CD4-positive, CD25-positive, alpha-beta regulatory T cell (primary cell): ENCODE data around the gene SH3GL1. TPM values are rescaled to one million over a fixed set of nuclear protein-coding genes. Genes with fewer than 3 reads are reported as not detected.
A peak's percentile ranks its signal among the peaks of the same experiment; 100 is the strongest.

Experiments
- ATAC-seq, 2 donors: fragments of 150-1000 bp; cut with Tn5 transposase; one replicate each; pipeline ENCODE4 v1.10.0; 2021; ENCODE audit warnings: low read depth in 2 of 2, moderate number of reproducible peaks in 2 of 2, moderate library complexity in 1 of 2
- DNase-seq, 3 donors: peaks; one replicate each; pipeline versions ENCODE4 v3.0.0 to v3.0.0-alpha.2; 2012 to 2022; ENCODE audit warnings: mixed read lengths in 1 of 3
- H3K27ac ChIP-seq: one replicate; pipeline ENCODE4 v1.7.0; 2013; ENCODE audit warnings: mild to moderate bottlenecking, low read length; ENCODE audit not compliant: insufficient read depth, poor library complexity, severe bottlenecking
- H3K27me3 ChIP-seq: one replicate; pipeline ENCODE4 v1.7.0; 2013; ENCODE audit warnings: low read length; ENCODE audit not compliant: control insufficient read depth, insufficient read depth
- H3K36me3 ChIP-seq: one replicate; pipeline ENCODE4 v1.7.0; 2013; ENCODE audit warnings: mild to moderate bottlenecking, low read length, moderate library complexity; ENCODE audit not compliant: control insufficient read depth, insufficient read depth
- H3K4me1 ChIP-seq: 2 replicates; pipeline ENCODE4 v1.7.0; 2013; ENCODE audit warnings: mild to moderate bottlenecking, low read length; ENCODE audit not compliant: insufficient read depth, control insufficient read depth, poor library complexity, severe bottlenecking
- H3K4me3 ChIP-seq: one replicate; pipeline ENCODE4 v1.7.0; 2013; ENCODE audit warnings: low read depth, mild to moderate bottlenecking, low read length, moderate library complexity
- H3K9me3 ChIP-seq, 2 experiments: 1 replicate in 1 of 2; 2 replicates in 1 of 2; pipeline ENCODE4 v1.7.0; 2013; ENCODE audit warnings: low read length in 2 of 2, mild to moderate bottlenecking in 1 of 2, moderate library complexity in 1 of 2; ENCODE audit not compliant: control insufficient read depth in 2 of 2
- H3K27ac Mint-ChIP-seq, 3 donors: one replicate each; pipeline ENCODE4 v1.8.0; 2020 to 2022; ENCODE audit warnings: mild to moderate bottlenecking in 3 of 3, mixed read lengths in 3 of 3, moderate library complexity in 2 of 3
- H3K27me3 Mint-ChIP-seq: one replicate; pipeline ENCODE4 v1.8.0; 2022; ENCODE audit warnings: mild to moderate bottlenecking, mixed read lengths
- H3K36me3 Mint-ChIP-seq: one replicate; pipeline ENCODE4 v1.8.0; 2020; ENCODE audit warnings: mixed read lengths
- H3K4me1 Mint-ChIP-seq, 4 donors: one replicate each; pipeline ENCODE4 v1.8.0; 2020 to 2022; ENCODE audit warnings: mixed read lengths in 4 of 4, mild to moderate bottlenecking in 1 of 4
- H3K4me3 Mint-ChIP-seq, 4 donors: one replicate each; pipeline ENCODE4 v1.8.0; 2020 to 2022; ENCODE audit warnings: mild to moderate bottlenecking in 4 of 4, mixed read lengths in 4 of 4, moderate library complexity in 3 of 4
- H3K9me3 Mint-ChIP-seq, 7 donors: one replicate each; pipeline ENCODE4 v1.8.0; 2020 to 2022; ENCODE audit warnings: mixed read lengths in 7 of 7, mild to moderate bottlenecking in 3 of 7, moderate library complexity in 2 of 7
- polyA plus RNA-seq, 4 donors: library from polyadenylated mRNA; unstranded; fragments of 300-500 nt; fragmentation: Illumina TruSeq; gene quantifications; one replicate each; pipeline ENCODE4 v1.2.3, GENCODE V29; 2021
- total RNA-seq: library from RNA; stranded (reverse); gene quantifications from one replicate; pipeline ENCODE4 v1.2.3, GENCODE V29; 2022

SH3GL1 gene
- total and polyA plus RNA-seq, 5 donors from 2014 or later = 13.4 to 54.0 (median 18.1) TPM

DNA sequence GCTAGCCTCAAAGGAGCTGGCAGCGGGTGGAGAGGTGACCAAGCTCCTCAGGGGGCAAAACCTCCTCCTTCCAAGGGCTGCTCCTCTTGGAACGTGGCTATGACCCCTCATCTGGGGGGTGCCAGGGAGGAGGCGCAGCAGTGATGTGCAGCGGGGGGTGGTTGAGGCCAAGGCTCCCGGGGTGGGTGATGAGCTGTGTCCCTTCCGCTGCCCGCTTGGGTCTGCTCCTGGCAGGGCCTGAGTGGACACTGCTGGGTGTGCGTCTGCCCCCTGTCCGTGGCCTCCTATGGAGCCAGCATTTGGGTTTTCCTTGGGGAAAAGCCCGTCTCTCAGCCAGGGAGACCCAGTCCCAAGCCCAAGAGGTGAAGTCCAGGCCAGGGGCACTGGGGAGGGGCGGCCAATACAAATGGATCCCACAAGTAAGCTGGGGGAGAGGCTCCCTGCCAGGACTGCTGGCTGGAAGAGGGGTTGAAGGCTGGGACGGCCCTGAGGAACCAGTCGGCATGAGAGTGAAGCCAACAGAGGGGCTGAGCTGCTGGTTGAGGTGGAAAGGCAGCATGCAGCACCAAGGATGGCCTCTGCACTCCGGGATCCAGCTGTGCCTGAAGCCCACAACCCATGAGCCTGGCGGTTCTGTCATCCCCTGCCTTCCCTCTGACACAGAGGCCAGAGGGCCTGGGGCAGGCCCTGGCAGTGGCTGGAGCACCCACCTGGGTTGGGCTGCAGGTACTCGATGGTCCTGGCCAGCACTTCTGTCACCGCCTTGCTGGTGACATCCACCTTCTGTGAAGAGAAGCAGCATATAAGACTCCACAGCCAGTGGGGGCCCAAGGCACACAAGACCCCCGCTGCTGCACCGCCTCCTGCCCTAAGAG lies 34.3 kb downstream of the SH3GL1 start:
- no peak for DNase-seq
- no peak overlapping the region for H3K27ac Mint-ChIP-seq
- H3K4me1 Mint-ChIP-seq = peaks cover 0 to 34% (median 14%) of the 10 kb centered on the region in 4 donors
- Histone ChIP-seq H3K4me1 (peaks cover 33% of the 10 kb centered on the region), H3K36me3 (peaks cover 36% of the 10 kb centered on the region), H3K9me3 (no peaks in the 10 kb centered on the region), H3K27ac (peak overlapping the region; percentile 33), H3K27me3 (no peaks in the 10 kb centered on the region), H3K4me3 (no peak overlapping the region)
- H3K36me3 Mint-ChIP-seq = peaks cover 3% of the 10 kb centered on the region
- H3K27me3 Mint-ChIP-seq = no peaks in the 10 kb centered on the region
- H3K9me3 Mint-ChIP-seq = no peaks in the 10 kb centered on the region
- H3K4me3 Mint-ChIP-seq = peak overlapping the region in 1 of 4 donors; percentile 21
- ATAC-seq = no peak

DNA sequence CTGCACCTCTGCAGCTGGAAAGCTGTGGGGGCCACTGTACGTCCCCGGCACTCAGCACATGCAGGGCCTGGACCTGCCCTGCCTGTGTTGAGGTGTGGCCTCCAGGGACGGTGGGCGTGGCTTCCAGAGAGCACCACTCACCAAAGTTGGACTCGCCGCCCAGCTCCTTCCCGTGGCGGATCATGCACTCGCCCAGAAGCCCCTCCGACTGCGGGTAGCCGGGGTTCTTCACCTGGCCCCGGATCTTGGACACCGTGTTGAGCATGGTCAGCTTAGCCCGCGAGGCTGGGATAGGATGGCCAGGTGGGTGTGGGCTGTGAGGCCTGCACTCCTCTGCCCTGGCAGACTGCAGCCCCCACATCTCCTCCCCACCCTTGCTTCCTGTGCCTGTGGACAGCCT lies 35.0 kb downstream of the SH3GL1 start:
- ATAC-seq = no peak
- H3K27me3 ChIP-seq = no peaks in the 10 kb centered on the region

DNA sequence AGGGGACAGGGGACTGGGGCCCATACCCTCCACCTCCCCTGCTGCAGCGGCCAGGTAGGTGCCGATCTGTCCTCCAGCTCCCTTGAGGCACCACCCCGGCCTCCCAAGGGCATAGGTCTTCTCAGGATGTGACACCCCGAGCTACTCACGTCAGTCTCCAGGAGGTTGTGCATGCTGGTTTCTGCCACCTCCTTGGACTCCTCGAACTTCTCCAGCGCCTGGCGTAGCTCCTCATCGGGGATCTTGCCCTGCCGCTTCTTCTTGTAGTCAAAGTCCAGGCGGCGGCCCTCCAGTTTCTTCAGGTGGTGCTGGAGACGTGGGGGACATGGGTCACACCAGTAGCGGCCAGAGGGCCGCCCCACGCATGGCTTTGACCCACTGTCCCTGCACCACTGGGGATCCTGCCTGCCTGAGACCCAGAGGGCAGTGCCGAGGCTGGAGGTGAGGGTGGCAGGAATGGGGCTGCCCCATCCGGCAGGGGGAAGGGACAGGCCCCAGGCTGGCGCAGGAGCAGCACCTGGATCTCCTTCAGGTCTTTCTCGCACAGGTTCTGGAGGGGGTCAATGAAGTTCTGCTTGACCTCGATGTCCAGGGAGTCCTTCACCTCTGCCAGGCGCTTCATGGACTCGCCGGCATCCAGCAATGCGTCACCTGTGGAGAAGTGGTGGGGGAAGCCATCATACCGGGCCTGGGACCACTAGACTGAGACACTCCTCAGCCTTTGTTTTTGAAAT lies 36.6 kb downstream of the SH3GL1 start:
- no peak overlapping the region for H3K27ac Mint-ChIP-seq
- DNase-seq = no peak
- H3K36me3 ChIP-seq = peaks cover 50% of the 10 kb centered on the region

More for the DNA sequence above, 35.0 kb downstream of the SH3GL1 start:
- no peak for DNase-seq
- no peaks in the 10 kb centered on the region for H3K9me3 ChIP-seq
- no peaks in the 10 kb centered on the region for H3K27me3 Mint-ChIP-seq
- H3K4me3 ChIP-seq = no peak overlapping the region
- H3K4me1 Mint-ChIP-seq = peaks cover 0 to 28% (median 11%) of the 10 kb centered on the region in 4 donors
- H3K27ac Mint-ChIP-seq = no peak overlapping the region
- H3K27ac ChIP-seq = no peak overlapping the region
- H3K4me1 ChIP-seq = peaks cover 26% of the 10 kb centered on the region
- H3K9me3 Mint-ChIP-seq = no peaks in the 10 kb centered on the region
- no peak overlapping the region for H3K4me3 Mint-ChIP-seq
- peaks cover 43% of the 10 kb centered on the region for H3K36me3 ChIP-seq
- H3K36me3 Mint-ChIP-seq = peaks cover 5% of the 10 kb centered on the region

DNA sequence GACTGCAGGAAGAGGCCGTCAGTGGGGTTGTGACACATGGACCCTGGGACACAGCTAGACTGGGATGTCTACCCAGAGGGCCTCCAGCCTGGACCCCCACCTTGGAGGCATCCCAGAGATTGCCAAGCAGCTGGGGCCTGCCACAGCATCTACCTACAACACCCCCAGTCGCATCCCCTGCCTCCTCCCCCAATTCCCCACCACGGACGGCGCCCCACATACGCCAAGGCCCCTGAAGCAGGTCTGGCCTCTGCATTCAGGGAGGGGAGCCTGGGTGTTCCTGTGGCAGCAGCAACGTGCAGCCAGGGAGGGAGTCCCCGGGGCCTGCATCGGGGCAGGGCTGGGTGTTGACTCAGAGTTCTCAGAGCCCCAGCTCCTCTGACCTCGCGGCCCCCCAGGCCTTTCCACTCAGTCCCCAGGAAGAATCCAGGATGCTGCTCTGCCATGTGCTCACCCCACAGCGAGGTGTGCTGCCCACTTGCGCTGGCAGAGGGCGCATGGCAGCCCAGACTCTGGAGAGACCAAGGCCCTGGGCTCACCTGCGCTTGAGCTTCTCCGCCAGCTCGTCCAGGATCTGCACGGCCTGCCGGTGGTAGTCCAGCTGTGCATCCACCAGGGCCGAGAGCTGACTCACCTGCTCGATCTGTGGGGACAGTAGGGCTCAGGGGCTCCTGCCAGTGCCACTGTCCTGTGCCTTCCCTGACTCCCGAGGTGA lies 37.4 kb downstream of the SH3GL1 start:
- no peak overlapping the region for H3K4me3 Mint-ChIP-seq
- DNase-seq (no peak), ATAC-seq (no peak)
- no peak overlapping the region for H3K27ac Mint-ChIP-seq
- Histone ChIP-seq H3K27me3 (no peaks in the 10 kb centered on the region), H3K36me3 (peaks cover 50% of the 10 kb centered on the region), H3K4me1 (peaks cover 3% of the 10 kb centered on the region), H3K9me3 (no peaks in the 10 kb centered on the region), H3K4me3 (no peak overlapping the region), H3K27ac (no peak overlapping the region)
- no peaks in the 10 kb centered on the region for H3K27me3 Mint-ChIP-seq
- no peaks in the 10 kb centered on the region for H3K9me3 Mint-ChIP-seq
- peaks cover 6% of the 10 kb centered on the region for H3K36me3 Mint-ChIP-seq
- peaks cover 0 to 10% (median 0%) of the 10 kb centered on the region in 4 donors for H3K4me1 Mint-ChIP-seq

More for the DNA sequence above, 36.6 kb downstream of the SH3GL1 start:
- Histone ChIP-seq H3K9me3 (no peaks in the 10 kb centered on the region), H3K4me1 (peaks cover 10% of the 10 kb centered on the region), H3K27ac (no peak overlapping the region), H3K4me3 (no peak overlapping the region), H3K27me3 (no peaks in the 10 kb centered on the region)
- ATAC-seq = no peak
- no peaks in the 10 kb centered on the region for H3K27me3 Mint-ChIP-seq
- H3K4me1 Mint-ChIP-seq = peaks cover 0 to 16% (median 3%) of the 10 kb centered on the region in 4 donors
- no peak overlapping the region for H3K4me3 Mint-ChIP-seq
- no peaks in the 10 kb centered on the region for H3K9me3 Mint-ChIP-seq
- H3K36me3 Mint-ChIP-seq = peaks cover 6% of the 10 kb centered on the region

DNA sequence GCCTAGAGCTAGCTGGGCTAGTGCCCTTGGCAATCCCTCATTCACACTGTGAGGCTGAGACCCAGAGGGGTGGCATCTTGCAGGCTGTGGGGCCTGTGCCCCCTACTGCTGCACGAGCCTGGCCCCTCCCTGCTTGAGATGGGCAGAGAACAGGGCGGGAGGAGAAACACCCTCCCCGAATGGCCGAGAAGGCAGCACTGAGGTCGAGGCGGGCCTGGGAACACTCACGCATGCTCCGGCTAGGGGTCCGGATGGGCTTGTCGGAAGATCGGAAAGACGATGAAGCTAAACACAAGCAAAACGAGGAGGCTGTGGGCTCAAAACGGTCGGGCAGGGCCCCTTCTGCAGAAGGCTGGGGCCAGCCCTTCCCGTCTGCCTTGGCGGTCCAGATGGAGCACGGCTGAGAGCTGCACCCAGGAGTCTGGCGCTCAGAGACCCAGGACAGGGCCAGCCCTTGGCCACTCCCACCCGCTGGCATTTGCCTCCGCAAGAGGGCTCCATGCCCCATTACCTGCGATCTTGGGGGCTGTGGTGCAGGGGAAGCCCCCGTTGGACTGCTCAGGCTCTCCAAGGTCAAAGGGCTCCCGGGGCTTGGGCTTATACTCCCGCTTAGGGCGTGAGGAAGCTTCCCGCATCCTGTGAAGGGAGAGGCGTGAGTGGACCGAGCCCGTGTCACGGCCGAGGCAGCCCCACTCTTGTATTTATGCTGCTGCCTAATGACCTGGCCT lies 38.1 kb downstream of the SH3GL1 start:
- H3K4me1 Mint-ChIP-seq = peaks cover 0 to 5% (median 0%) of the 10 kb centered on the region in 4 donors
- no peaks in the 10 kb centered on the region for H3K9me3 Mint-ChIP-seq
- Histone ChIP-seq H3K27ac (no peak overlapping the region), H3K27me3 (no peaks in the 10 kb centered on the region), H3K36me3 (peaks cover 50% of the 10 kb centered on the region), H3K4me1 (no peaks in the 10 kb centered on the region), H3K9me3 (no peaks in the 10 kb centered on the region), H3K4me3 (no peak overlapping the region)
- peaks cover 6% of the 10 kb centered on the region for H3K36me3 Mint-ChIP-seq
- ATAC-seq = no peak
- DNase-seq = no peak
- H3K27ac Mint-ChIP-seq = no peak overlapping the region
- H3K4me3 Mint-ChIP-seq = peak overlapping the region in 1 of 4 donors; percentile 54
- H3K27me3 Mint-ChIP-seq = no peaks in the 10 kb centered on the region

DNA sequence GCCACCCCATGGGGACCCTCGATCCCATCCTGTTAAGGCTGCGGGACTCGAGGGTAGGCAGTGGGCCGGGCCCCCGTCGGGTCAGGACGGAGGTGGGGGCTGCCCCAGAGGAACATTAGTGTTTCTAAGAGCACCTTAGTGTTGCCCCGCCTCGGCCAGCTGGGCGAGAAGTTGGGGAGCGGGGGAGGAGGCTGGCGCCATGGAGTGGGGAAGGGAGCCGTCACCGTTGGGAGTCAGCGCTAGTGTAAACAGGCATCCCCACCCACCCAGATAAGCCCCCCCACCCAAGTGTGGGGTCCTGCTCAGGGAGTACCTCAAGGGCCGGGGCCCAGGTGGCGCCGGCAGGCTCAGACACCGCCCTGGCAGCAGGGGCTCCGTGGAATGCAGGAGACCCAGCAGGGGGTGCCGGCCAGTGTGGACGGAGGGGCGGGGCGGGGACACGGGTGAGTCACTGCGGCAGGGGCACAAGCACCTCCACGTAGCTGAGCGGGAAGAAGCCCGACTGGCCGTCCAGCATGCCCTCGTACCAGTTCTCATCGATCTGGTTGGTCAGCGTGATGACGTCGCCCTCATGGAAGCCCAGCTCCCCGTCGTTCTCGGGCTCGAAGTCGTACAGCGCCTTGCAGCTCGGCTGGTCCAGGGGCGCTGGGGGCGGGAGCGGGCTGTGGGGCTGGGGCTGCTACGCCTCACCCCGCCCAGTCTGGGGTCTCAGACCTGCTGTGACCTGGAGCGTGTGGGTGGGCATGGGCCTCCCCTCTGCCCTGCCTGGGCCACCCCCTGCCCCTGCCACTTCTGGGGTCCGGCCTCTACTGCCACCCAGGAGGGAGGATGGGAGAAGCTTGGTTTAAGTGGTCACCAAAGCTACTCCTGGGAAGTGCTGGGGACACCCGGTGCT lies 38.9 kb downstream of the SH3GL1 start:
- no peak overlapping the region for H3K4me3 Mint-ChIP-seq
- DNase-seq (no peak), ATAC-seq (no peak)
- H3K27ac ChIP-seq = no peak overlapping the region
- H3K27ac Mint-ChIP-seq = no peak overlapping the region
- H3K36me3 Mint-ChIP-seq = peaks cover 6% of the 10 kb centered on the region
- no peaks in the 10 kb centered on the region for H3K27me3 Mint-ChIP-seq
- H3K27me3 ChIP-seq = no peaks in the 10 kb centered on the region
- H3K4me1 Mint-ChIP-seq = peaks cover 0 to 2% (median 0%) of the 10 kb centered on the region in 4 donors
- no peak overlapping the region for H3K4me3 ChIP-seq
- H3K4me1 ChIP-seq = no peaks in the 10 kb centered on the region
- H3K9me3 Mint-ChIP-seq = no peaks in the 10 kb centered on the region
- peaks cover 50% of the 10 kb centered on the region for H3K36me3 ChIP-seq
- no peaks in the 10 kb centered on the region for H3K9me3 ChIP-seq
